GM19467 (cell line): ENCODE results near the gene REPS1.

Experiments
- ATAC-seq: cut with Tn5 transposase; IDR thresholded peaks from one replicate; pipeline ENCODE4 v1.9.1; 2021; ENCODE audit warnings: mild to moderate bottlenecking, moderate library complexity; ENCODE audit not compliant: unreplicated experiment

REPS1 gene

GRCh38 chr6:138973466-138974153 lies 14.4 kb downstream of the REPS1 start:
- no peak for ATAC-seq

GRCh38 chr6:138972226-138972665 lies 15.8 kb downstream of the REPS1 start:
- ATAC-seq = no peak

GRCh38 chr6:138971601-138972000 lies 16.5 kb downstream of the REPS1 start:
- ATAC-seq = no peak

GRCh38 chr6:138970856-138971425 lies 17.1 kb downstream of the REPS1 start:
- ATAC-seq = no peak

- ATAC-seq = no peak
These were observed 17.9 kb downstream of the REPS1 start for GRCh38 chr6:138970159-138970558.

GRCh38 chr6:138966870-138967269 lies 21.2 kb downstream of the REPS1 start:
- no peak for ATAC-seq

GRCh38 chr6:138965971-138966370 lies 22.1 kb downstream of the REPS1 start:
- no peak for ATAC-seq

GRCh38 chr6:138965291-138965874 lies 22.7 kb downstream of the REPS1 start:
- no peak for ATAC-seq

GRCh38 chr6:138964012-138964411 lies 24.0 kb downstream of the REPS1 start:
- ATAC-seq = no peak

DNA sequence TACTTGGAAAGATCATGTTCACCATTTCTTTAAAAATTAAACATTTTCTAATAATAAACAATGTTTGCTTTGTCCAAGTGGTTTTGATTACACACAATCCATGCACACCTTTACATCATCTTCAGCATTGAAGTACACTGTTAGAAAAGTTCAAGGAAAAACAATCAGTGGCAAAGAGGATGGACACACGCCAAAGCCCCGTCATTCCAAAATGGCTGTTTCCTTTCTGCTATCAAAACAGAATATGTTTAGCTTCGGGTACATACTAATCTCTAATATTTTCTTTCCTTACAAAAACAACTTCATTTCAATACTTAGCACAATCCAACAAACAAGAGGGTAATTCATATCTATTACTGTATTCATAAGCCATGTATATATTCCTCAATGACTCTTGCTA lies 24.5 kb downstream of the REPS1 start:
- ATAC-seq = no peak

DNA sequence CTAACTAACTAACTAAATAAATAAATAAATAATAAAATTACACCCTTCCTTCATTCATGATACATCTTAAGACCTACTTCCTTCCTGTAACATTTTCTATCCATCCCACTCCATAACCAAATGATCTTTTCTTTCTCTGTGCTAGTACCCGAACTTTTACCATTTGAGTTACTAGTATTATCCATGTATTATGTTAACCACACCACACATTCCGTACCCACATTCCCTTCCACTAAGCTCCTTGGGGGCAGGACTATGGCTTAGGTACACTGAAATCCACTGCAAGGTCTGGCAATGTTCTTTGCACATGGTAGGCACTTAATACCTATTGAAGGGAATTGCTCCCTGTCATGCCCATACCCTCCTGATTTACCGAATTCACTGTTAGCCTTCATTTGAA lies 24.9 kb downstream of the REPS1 start:
- ATAC-seq = no peak

- no peak for ATAC-seq
These were observed 28.5 kb downstream of the REPS1 start for GRCh38 chr6:138959521-138959920.

- ATAC-seq = no peak
These were observed 29.5 kb downstream of the REPS1 start for GRCh38 chr6:138958595-138958994.

- no peak for ATAC-seq
These were observed 30.1 kb downstream of the REPS1 start for GRCh38 chr6:138957903-138958302.

DNA sequence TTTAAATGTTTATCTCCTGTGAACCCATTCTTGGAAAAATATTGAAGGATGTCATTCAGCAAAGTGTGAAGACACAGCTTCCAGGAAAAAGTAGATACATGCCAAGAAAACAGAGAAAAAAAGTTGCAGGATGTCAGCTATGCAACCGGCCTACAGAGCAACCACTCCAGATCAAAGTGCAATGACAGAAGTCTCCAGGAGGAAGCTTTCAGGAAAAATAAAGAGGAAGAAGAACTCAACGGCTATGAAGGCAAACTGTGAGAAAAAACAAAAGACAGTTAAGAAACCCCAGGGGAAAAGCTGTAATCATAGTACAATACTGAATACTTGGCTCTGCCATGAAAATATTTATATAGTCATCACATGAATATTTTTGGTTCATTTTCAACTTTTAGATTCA lies 30.6 kb downstream of the REPS1 start:
- ATAC-seq = no peak

DNA sequence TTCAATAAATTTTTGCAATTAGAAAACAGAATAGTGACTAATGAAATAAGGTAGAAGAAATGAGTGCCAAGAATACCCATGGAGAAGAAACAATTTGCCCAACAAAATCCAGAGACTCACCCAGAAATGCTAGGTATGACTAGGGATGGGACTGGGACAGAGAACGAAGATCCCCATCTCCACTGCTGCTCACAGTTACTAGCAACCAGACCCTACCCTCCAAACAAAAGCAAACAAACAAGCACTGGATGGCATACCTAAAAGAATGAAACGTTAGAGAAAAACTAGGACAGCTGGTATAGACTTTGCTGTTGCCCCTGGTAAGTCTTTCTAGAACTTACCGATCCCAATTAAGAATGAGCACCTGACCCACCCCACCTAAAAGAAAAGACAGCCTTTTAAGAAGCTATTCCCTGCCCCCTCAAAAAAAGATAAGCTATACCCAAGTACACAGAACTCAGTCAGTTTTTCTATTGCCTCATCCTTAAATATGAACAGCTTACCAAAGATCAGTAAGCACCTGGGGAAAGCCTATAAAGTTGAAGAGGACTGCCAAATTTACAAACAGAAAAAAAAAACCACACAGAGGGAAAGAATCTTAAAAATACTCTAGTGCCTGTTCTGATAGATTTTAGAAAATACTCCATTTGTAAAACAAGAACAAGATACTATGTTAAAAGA lies 31.7 kb downstream of the REPS1 start:
- ATAC-seq = no peak

- ATAC-seq = no peak
These were observed 32.8 kb downstream of the REPS1 start for GRCh38 chr6:138955262-138955661.

DNA sequence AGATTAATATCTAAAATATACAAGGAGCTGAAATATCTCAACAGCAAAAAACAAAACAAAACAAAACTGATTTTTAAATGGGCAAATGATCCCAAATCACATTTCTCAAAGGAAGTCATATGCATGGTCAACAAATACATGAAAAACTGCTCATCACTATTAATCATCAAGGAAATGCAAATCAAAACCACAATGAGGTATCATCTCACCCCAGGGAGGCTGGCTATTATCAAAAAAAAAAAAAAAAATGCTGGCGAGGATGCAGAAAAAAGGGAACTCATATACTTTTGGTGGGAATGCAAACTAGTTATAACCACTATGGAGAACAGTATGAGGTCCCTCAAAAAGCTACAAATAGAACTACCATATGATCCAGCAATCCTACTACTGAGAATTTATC lies 34.6 kb downstream of the REPS1 start:
- no peak for ATAC-seq

DNA sequence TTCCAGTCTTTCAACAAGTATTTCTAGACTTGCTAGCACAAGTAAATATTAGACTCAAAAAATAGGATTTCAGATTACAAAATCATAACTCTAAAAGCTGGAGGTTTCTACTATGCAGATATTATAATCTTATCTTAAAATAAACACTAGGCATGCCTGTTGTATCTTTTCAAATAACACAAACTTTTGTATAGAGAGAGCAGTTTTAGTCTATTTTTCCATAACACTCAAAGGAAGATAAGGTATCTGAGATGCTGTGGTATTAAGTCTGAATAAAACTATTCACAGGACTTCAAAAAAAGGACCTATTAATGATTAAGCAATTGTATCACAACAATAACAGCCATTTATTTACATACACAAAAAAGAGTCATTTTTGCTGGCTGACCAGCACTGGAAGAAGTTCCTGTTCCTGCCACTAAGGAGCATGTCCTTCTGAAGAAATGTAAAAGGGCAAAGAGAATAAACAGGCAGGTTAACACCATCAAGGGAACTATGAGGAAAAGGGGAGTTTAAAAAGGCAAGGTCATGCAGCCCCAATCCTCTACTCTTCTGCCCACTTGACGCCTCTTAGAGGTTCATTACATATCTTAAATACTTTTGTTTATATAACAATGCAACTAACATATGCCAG lies 39.4 kb downstream of the REPS1 start:
- no peak for ATAC-seq

DNA sequence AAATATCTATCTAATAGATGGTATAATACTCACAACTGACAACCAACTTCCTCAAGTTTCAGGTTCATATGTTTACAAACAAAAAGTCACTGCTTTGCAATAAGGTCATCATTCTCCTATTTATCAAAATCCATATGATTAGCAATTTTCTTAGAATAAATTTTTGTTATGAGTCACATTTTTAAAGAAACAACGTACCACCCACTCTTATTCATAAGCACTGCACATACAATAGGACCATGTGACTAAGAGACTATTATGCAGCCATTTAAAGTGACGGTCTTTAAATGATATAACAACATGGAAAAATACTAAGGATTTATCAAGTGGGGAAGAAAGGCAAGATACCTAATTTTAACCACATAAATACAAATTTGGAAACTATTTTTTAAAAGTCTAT lies 40.0 kb downstream of the REPS1 start:
- ATAC-seq = no peak

- no peak for ATAC-seq
These were observed 42.7 kb downstream of the REPS1 start for GRCh38 chr6:138945354-138945753.
